A673 (cell line): ENCODE measurements around the gene CDH26. TPM values are rescaled to one million over a fixed set of nuclear protein-coding genes. Genes with fewer than 3 reads are reported as not detected.

Experiments used
- Bru-seq: library from RNA; stranded (reverse); fragments of 400-500 nt; gene quantifications from one replicate; lab custom pipeline; 2021; lab: Mats Ljungman, UMichigan
- BruChase-seq, 2 experiments: library from RNA; stranded (reverse); fragments of 400-500 nt; gene quantifications; one replicate each; lab custom pipeline; 2021; lab: Mats Ljungman, UMichigan
- BruUV-seq: library from RNA; stranded (reverse); fragments of 400-500 nt; replicated peaks from 2 replicates; lab custom pipeline; 2021; lab: Mats Ljungman, UMichigan
- CTCF ChIA-PET: fragments of 300-600 bp; sonication (Branson Sonifier 250); formaldehyde crosslinking; loops from one replicate; lab custom pipeline; 2022; ENCODE audit warnings: antibody characterized with exemption; lab: Charles Lee
- POLR2A ChIA-PET: fragments of 300-600 bp; sonication (Branson Sonifier 250); formaldehyde crosslinking; loops from one replicate; lab custom pipeline; 2022; ENCODE audit warnings: antibody characterized with exemption; ENCODE audit not compliant: low non-redundant PET; lab: Charles Lee
- DNase-seq: peaks from one replicate; pipeline ENCODE4 v3.0.0-alpha.2; 2015; ENCODE audit warnings: low spot score
- H3K27ac ChIP-seq: fragments of 200-600 bp; sonication (generic); 2 replicates; pipeline ENCODE4 v1.5.1; 2016; ENCODE audit warnings: mixed run types, low read depth, mild to moderate bottlenecking, mixed read lengths, antibody characterized with exemption, low read length; ENCODE audit not compliant: poor library complexity, severe bottlenecking
- H3K27me3 ChIP-seq: fragments of 200-600 bp; sonication (generic); replicated peaks from 2 replicates; pipeline ENCODE4 v1.6.1; 2017; ENCODE audit warnings: mixed run types, low read depth, mild to moderate bottlenecking, mixed read lengths, antibody characterized with exemption, low read length; ENCODE audit not compliant: insufficient read depth, poor library complexity
- H3K36me3 ChIP-seq: fragments of 200-600 bp; sonication (generic); 2 replicates; pipeline ENCODE4 v1.6.1; 2016; ENCODE audit warnings: mixed run types, mild to moderate bottlenecking, mixed read lengths, antibody characterized with exemption, low read length; ENCODE audit not compliant: insufficient read depth, poor library complexity, severe bottlenecking
- H3K4me1 ChIP-seq: fragments of 200-600 bp; sonication (generic); 2 replicates; pipeline ENCODE4 v1.6.1; 2017; ENCODE audit warnings: mixed run types, mild to moderate bottlenecking, mixed read lengths, antibody characterized with exemption, low read length; ENCODE audit not compliant: insufficient read depth, poor library complexity, severe bottlenecking
- H3K4me3 ChIP-seq: fragments of 200-600 bp; sonication (generic); 2 replicates; pipeline ENCODE4 v1.5.1; 2016; ENCODE audit warnings: low read depth, mixed run types, mild to moderate bottlenecking, mixed read lengths, low read length; ENCODE audit not compliant: poor library complexity, severe bottlenecking
- H3K9me3 ChIP-seq: fragments of 200-600 bp; sonication (generic); 2 replicates; pipeline ENCODE4 v1.6.1; 2016; ENCODE audit warnings: mixed run types, low read depth, mild to moderate bottlenecking, mixed read lengths, antibody characterized with exemption, low read length; ENCODE audit not compliant: poor library complexity, severe bottlenecking
- EZH2 ChIP-seq: fragments of 200-600 bp; sonication (generic); IDR thresholded peaks from 2 replicates; pipeline ENCODE4 v1.6.1; 2017; ENCODE audit warnings: borderline replicate concordance, low read depth, mild to moderate bottlenecking, mixed read lengths, antibody characterized with exemption, low read length; ENCODE audit not compliant: poor library complexity, severe bottlenecking
- intact Hi-C: fragments of 100-400 bp; cut with micrococcal nuclease; formaldehyde crosslinking; loops from one replicate; pipeline ENCODE4 v1.10.0; 2022; ENCODE audit not compliant: unreplicated experiment
- long read RNA-seq: library from polyadenylated mRNA; stranded (forward); transcript quantifications from one replicate; pipeline ENCODE4 v2.0.0, GENCODE V29; 2022
- total RNA-seq: library from RNA; stranded (reverse); gene quantifications from 2 replicates; pipeline ENCODE4 v1.2.3, GENCODE V29; 2021
- TF ChIP-seq, protein P1 (sequence below): fragments of 300-800, 200-600 bp; sonication (generic); conservative IDR thresholded peaks from 2 replicates; pipeline ENCODE4 v1.5.1; 2017; ENCODE audit warnings: low read depth, mild to moderate bottlenecking, antibody characterized with exemption, low read length, moderate library complexity, mixed read lengths

Gene CDH26
- 0.58 and 0.66 TPM in 2 replicates for total RNA-seq
- percentile 33 among the genes with signal in this experiment for Bru-seq, nascent RNA
- percentile 40 among the genes with signal in this experiment for BruChase-seq, experiment 1, labeled RNA remaining after a 2-hour chase
- BruChase-seq, experiment 2, labeled RNA remaining after a 6-hour chase, result percentile 32 among the genes with signal in this experiment
- long read RNA-seq, result 0 reads

GRCh38 chr20:59958123-59958522 lies at the start of gene CDH26:
TSS of gene CDH26 (plus strand) at chr20:59958423. CDS start at chr20:59958727, 304 bp downstream.
- BruUV-seq, result no TSS peak

DNA sequence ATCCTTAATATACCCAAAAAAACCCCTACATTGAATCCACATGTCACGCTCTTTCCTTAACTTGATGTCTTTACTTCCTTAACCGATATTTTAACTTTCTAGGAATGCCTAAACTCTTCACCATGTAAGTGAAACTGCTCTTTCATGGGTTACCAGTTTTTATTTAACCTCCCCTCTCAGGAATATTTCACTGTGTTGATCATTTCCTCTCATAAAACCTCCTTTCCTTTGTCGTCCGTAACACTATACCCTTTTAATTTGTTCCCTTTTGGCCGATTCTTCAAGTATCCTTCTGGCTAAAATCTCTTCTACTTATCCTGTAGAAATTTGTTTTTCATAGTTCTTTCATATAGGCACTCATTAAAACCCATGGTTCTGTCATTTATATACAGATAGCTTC lies 49.4 kb upstream of the CDH26 start:
- Histone ChIP-seq H3K4me3 (no peak overlapping the region), H3K27me3 (peaks cover 45% of the 10 kb centered on the region), H3K27ac (no peak overlapping the region), H3K9me3 (no peaks in the 10 kb centered on the region), H3K36me3 (no peaks in the 10 kb centered on the region), H3K4me1 (no peaks in the 10 kb centered on the region)
- CTCF ChIA-PET, result no interaction called here
- intact Hi-C loops, result no loop called here
- POLR2A ChIA-PET, result no interaction called here
- DNase-seq, result no peak
- no TSS peak for BruUV-seq
- TF ChIP-seq EZH2, result no peak
- TF ChIP-seq, protein P1, sequence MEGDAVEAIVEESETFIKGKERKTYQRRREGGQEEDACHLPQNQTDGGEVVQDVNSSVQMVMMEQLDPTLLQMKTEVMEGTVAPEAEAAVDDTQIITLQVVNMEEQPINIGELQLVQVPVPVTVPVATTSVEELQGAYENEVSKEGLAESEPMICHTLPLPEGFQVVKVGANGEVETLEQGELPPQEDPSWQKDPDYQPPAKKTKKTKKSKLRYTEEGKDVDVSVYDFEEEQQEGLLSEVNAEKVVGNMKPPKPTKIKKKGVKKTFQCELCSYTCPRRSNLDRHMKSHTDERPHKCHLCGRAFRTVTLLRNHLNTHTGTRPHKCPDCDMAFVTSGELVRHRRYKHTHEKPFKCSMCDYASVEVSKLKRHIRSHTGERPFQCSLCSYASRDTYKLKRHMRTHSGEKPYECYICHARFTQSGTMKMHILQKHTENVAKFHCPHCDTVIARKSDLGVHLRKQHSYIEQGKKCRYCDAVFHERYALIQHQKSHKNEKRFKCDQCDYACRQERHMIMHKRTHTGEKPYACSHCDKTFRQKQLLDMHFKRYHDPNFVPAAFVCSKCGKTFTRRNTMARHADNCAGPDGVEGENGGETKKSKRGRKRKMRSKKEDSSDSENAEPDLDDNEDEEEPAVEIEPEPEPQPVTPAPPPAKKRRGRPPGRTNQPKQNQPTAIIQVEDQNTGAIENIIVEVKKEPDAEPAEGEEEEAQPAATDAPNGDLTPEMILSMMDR, result no peak

More at GRCh38 chr20:59958123-59958522, at the start of gene CDH26:
- Histone ChIP-seq H3K27ac (no peak within 1 kb of the TSS), H3K4me1 (no peaks in the 10 kb centered on the region), H3K36me3 (no peaks in the 10 kb centered on the region), H3K27me3 (no peaks in the 10 kb centered on the region), H3K9me3 (no peaks in the 10 kb centered on the region), H3K4me3 (no peak within 1 kb of the TSS)
- DNase-seq, result no peak
- intact Hi-C loops, result no loop called here
- POLR2A ChIA-PET, result no interaction called here
- CTCF ChIA-PET, result no interaction called here
- TF ChIP-seq, protein P1, result no peak
- TF ChIP-seq EZH2, result no peak

GRCh38 chr20:59911041-59911440 lies 47.2 kb upstream of the CDH26 start:
- no peak for DNase-seq
- POLR2A ChIA-PET, result no interaction called here
- H3K4me3 ChIP-seq, result no peak overlapping the region
- no peaks in the 10 kb centered on the region for H3K36me3 ChIP-seq
- H3K27me3 ChIP-seq, result peaks cover 44% of the 10 kb centered on the region
- no TSS peak for BruUV-seq
- no peaks in the 10 kb centered on the region for H3K4me1 ChIP-seq
- no peak for TF ChIP-seq EZH2
- TF ChIP-seq, protein P1, result no peak
- CTCF ChIA-PET, result no interaction called here
- H3K9me3 ChIP-seq, result no peaks in the 10 kb centered on the region
- intact Hi-C loops, result no loop called here
- no peak overlapping the region for H3K27ac ChIP-seq
